ENCODE results near the gene CD58.

CD58 gene

GRCh38 chr1:116491700-116492357, 79.0 kb downstream of the CD58 start:
- DNase-seq (ENCODE audit: low read depth), result no peak

GRCh38 chr1:116490588-116490987, 80.2 kb downstream of the CD58 start:
- DNase-seq (ENCODE audit: low read depth), result no peak

- DNase-seq (ENCODE audit: low read depth), result no peak
These were observed 81.6 kb downstream of the CD58 start for GRCh38 chr1:116489231-116489697.

GRCh38 chr1:116488071-116488470, 82.8 kb downstream of the CD58 start:
- DNase-seq (ENCODE audit: low read depth), result no peak

GRCh38 chr1:116487583-116487982, 83.2 kb downstream of the CD58 start:
- DNase-seq (ENCODE audit: low read depth), result no peak

GRCh38 chr1:116487031-116487430, 83.8 kb downstream of the CD58 start:
- no peak for DNase-seq (ENCODE audit: low read depth)

- DNase-seq (ENCODE audit: low read depth), result no peak
These were observed 84.4 kb downstream of the CD58 start for GRCh38 chr1:116486424-116486823.

- DNase-seq (ENCODE audit: low read depth), result no peak
These were observed 84.8 kb downstream of the CD58 start for GRCh38 chr1:116485976-116486375.

- DNase-seq (ENCODE audit: low read depth), result peak; percentile 86
These were observed 85.6 kb downstream of the CD58 start for GRCh38 chr1:116485071-116485735.

GRCh38 chr1:116483481-116484309, 87.1 kb downstream of the CD58 start:
- no peak for DNase-seq (ENCODE audit: low read depth)

GRCh38 chr1:116482490-116482889, 88.3 kb downstream of the CD58 start:
- DNase-seq (ENCODE audit: low read depth), result no peak

GRCh38 chr1:116481934-116482333, 88.9 kb downstream of the CD58 start:
- DNase-seq (ENCODE audit: low read depth), result no peak

GRCh38 chr1:116478621-116479020, 92.2 kb downstream of the CD58 start:
- DNase-seq (ENCODE audit: low read depth), result no peak

GRCh38 chr1:116477429-116477828, 93.4 kb downstream of the CD58 start:
- no peak for DNase-seq (ENCODE audit: low read depth)

GRCh38 chr1:116476321-116476720, 94.5 kb downstream of the CD58 start:
- DNase-seq (ENCODE audit: low read depth), result no peak

GRCh38 chr1:116475850-116476218, 95.0 kb downstream of the CD58 start:
- no peak for DNase-seq (ENCODE audit: low read depth)

GRCh38 chr1:116474921-116475849, 95.6 kb downstream of the CD58 start:
- DNase-seq (ENCODE audit: low read depth), result no peak

GRCh38 chr1:116472431-116472961, 98.3 kb downstream of the CD58 start:
- no peak for DNase-seq (ENCODE audit: low read depth)

- no peak for DNase-seq (ENCODE audit: low read depth)
These were observed 99.6 kb downstream of the CD58 start for GRCh38 chr1:116471241-116471640.

- DNase-seq (ENCODE audit: low read depth), result no peak
These were observed 100.2 kb downstream of the CD58 start for GRCh38 chr1:116470671-116471070.

- DNase-seq (ENCODE audit: low read depth), result no peak
These were observed 103.8 kb downstream of the CD58 start for GRCh38 chr1:116466810-116467557.

Data from activated gamma-delta T cell treated with anti-CD3 and anti-CD28 coated beads, Interleukin-2, amount 50 U/mL, for 16 hours (primary cell).